GM12891 (cell line): ENCODE data around the gene CSNK1G1.

Experiments used
- POLR2A ChIP-seq: IDR thresholded peaks from 2 replicates; pipeline ENCODE4 v1.6.1; 2011; ENCODE audit warnings: low read depth, low read length, control low read depth
- POLR2AphosphoS5 ChIP-seq: IDR thresholded peaks from 2 replicates; pipeline ENCODE4 v1.6.1; 2011; ENCODE audit warnings: low read depth, low read length, control low read depth

- TF ChIP-seq POLR2A (no peak), POLR2AphosphoS5 (no peak)
Observed at GRCh38 chr15:64146520-64146884, 209.5 kb downstream of the CSNK1G1 start.
